Keratinocyte (primary cell): ENCODE data around the gene KCNJ16. TPM values are rescaled to one million over a fixed set of nuclear protein-coding genes. Genes with fewer than 3 reads are reported as not detected.

Experiments
- DNase-seq: peaks from one replicate; pipeline ENCODE4 v3.0.0-alpha.2; 2011; ENCODE audit warnings: low read depth, missing footprints, low spot score
- FAIRE-seq: peaks from 2 replicates; lab custom pipeline; 2011; peaks lifted over from hg19 to GRCh38; lab: Jason Lieb, UNC
- H2AFZ ChIP-seq: 2 replicates; pipeline ENCODE4 v1.6.0; 2012; ENCODE audit warnings: low read length, control low read depth, inconsistent platforms; ENCODE audit not compliant: control insufficient read depth
- H3K27ac ChIP-seq: 2 replicates; pipeline ENCODE4 v1.5.1; 2011; ENCODE audit warnings: low read length; ENCODE audit not compliant: control insufficient read depth, insufficient read depth
- H3K27me3 ChIP-seq: 3 replicates; pipeline ENCODE4 v1.6.0; 2011; ENCODE audit warnings: low read length; ENCODE audit not compliant: control insufficient read depth, insufficient read depth; ENCODE audit errors: extremely low read depth
- H3K36me3 ChIP-seq, 2 experiments: 2 replicates in 1 of 2; 3 replicates in 1 of 2; pipeline ENCODE4 v1.5.1; 2011; ENCODE audit warnings: low read length in 2 of 2, mild to moderate bottlenecking in 1 of 2; ENCODE audit not compliant: control insufficient read depth in 2 of 2, insufficient read depth in 2 of 2; ENCODE audit errors: extremely low read depth in 1 of 2
- H3K4me1 ChIP-seq: 3 replicates; pipeline ENCODE4 v1.5.1; 2011; ENCODE audit warnings: low read length; ENCODE audit not compliant: control insufficient read depth, insufficient read depth; ENCODE audit errors: extremely low read depth
- H3K4me2 ChIP-seq: 3 replicates; pipeline ENCODE4 v1.6.0; 2011; ENCODE audit warnings: low read depth, low read length; ENCODE audit not compliant: control insufficient read depth, insufficient read depth; ENCODE audit errors: extremely low read depth
- H3K4me3 ChIP-seq, 3 experiments: fragments of 200-600 bp in 1 of 3; sonication (generic) in 1 of 3; 2 replicates in 2 of 3; 3 replicates in 1 of 3; pipeline ENCODE4 v1.5.1; 2011 to 2016; ENCODE audit warnings: low read length in 3 of 3, mild to moderate bottlenecking in 3 of 3, control low read depth in 2 of 3, inconsistent platforms in 1 of 3, low read depth in 1 of 3, mixed read lengths in 1 of 3, mixed run types in 1 of 3, moderate library complexity in 1 of 3; ENCODE audit not compliant: control insufficient read depth in 2 of 3, insufficient read depth in 2 of 3; ENCODE audit errors: extremely low read depth in 1 of 3
- H3K79me2 ChIP-seq: 2 replicates; pipeline ENCODE4 v1.6.0; 2012; ENCODE audit warnings: low read length; ENCODE audit not compliant: control insufficient read depth, insufficient read depth
- H3K9ac ChIP-seq: 3 replicates; pipeline ENCODE4 v1.6.0; 2011; ENCODE audit warnings: low read length; ENCODE audit not compliant: control insufficient read depth, insufficient read depth; ENCODE audit errors: extremely low read depth
- H3K9me1 ChIP-seq: 3 replicates; pipeline ENCODE4 v1.6.0; 2011; ENCODE audit warnings: low read length; ENCODE audit not compliant: control insufficient read depth, insufficient read depth; ENCODE audit errors: extremely low read depth
- H3K9me3 ChIP-seq: 2 replicates; pipeline ENCODE4 v1.5.1; 2012; ENCODE audit warnings: low read depth, low read length; ENCODE audit not compliant: control insufficient read depth
- H4K20me1 ChIP-seq: 3 replicates; pipeline ENCODE4 v1.6.0; 2011; ENCODE audit warnings: low read length; ENCODE audit not compliant: control insufficient read depth, insufficient read depth; ENCODE audit errors: extremely low read depth
- CTCF ChIP-seq, 3 experiments: IDR thresholded peaks in 1 of 3; conservative IDR thresholded peaks in 1 of 3; optimal IDR thresholded peaks in 1 of 3; 2 replicates in 2 of 3; 3 replicates in 1 of 3; pipeline versions ENCODE3 to v1.5.1; 2011; ENCODE audit warnings: low read length in 3 of 3, mild to moderate bottlenecking in 3 of 3, moderate library complexity in 2 of 3, control low read depth in 1 of 3, inconsistent platforms in 1 of 3; ENCODE audit not compliant: insufficient read depth in 2 of 3; ENCODE audit errors: extremely low read depth in 1 of 3
- EZH2 ChIP-seq: IDR thresholded peaks from one replicate; pipeline ENCODE4 v1.6.1; 2012; ENCODE audit warnings: inconsistent platforms, mild to moderate bottlenecking, low read length, moderate library complexity
- dilution Hi-C: fragments of 300-500 bp; cut with MboI; formaldehyde crosslinking; loops from one replicate; pipeline ENCODE4 v1.7.0; 2020; ENCODE audit warnings: low sequenced_read_pairs; ENCODE audit not compliant: extremely low pct_ligation_motif_present
- polyA plus RNA-seq, 5 experiments: library from polyadenylated mRNA; depleted of rRNA in 3 of 5; stranded (reverse) in 3 of 5; stranded (forward) in 1 of 5; unstranded in 1 of 5; fragments of >200 nt; gene quantifications; 1 replicate in 1 of 5; 2 replicates in 3 of 5; 3 replicates in 1 of 5; pipeline versions ENCODE4 v1.2.1 to v1.2.3, GENCODE V29; 2011 to 2012; ENCODE audit warnings: missing spikeins in 2 of 5, low read depth in 1 of 5, low replicate concordance in 1 of 5

The KCNJ16 gene
- polyA plus RNA-seq, 1 donor (not counting 4 experiments of a cell fraction or from before 2014, with no cell fraction given), result not detected

DNA sequence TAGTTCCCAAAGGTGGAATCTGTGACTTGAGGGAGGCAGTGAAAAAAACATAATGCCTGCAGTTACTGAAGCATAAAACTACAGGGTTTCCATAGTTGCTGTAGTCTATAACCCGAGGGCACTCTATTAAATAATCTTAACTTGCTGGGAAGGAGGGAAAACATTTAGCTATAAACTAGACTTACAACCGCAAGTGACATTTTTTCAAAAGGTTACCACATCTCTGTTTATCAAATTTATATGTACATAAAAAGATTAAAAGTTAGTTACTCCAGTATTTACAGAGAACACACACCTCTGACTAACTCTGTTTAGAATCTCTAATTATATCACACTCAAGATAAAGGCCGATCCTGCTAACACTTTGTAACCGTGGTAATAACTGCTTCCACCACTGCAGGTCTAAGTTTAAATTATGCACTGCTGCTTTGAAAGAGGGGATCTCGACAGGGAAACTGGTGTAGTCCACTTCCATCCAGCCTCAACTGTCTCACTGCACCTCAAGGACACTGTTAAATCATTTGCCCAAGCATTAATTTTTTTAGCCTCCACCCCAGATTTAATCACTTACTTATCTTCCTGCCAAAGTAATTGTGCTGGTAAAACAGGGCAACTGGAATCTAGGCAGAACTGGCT, 14.6 kb downstream of the KCNJ16 start:
- dilution Hi-C loops, result no loop called here
- DNase-seq (no peak), FAIRE-seq (no peak)
- Histone ChIP-seq H3K79me2 (no peaks in the 10 kb centered on the region), H3K9me1 (no peaks in the 10 kb centered on the region), H3K36me3 (no peaks in the 10 kb centered on the region), H2AFZ (no peak overlapping the region), H3K4me3 (no peak overlapping the region), H3K27me3 (no peaks in the 10 kb centered on the region), H4K20me1 (no peaks in the 10 kb centered on the region), H3K4me1 (no peaks in the 10 kb centered on the region), H3K9ac (no peak overlapping the region), H3K9me3 (no peaks in the 10 kb centered on the region), H3K4me2 (no peak overlapping the region), H3K27ac (no peak overlapping the region)
- no peak for TF ChIP-seq CTCF (optimal IDR thresholded peaks at IDR 0.05 in 1 of 3, IDR thresholded peaks at IDR 0.05 in 1 of 3, conservative IDR thresholded peaks at IDR 0.05 in 1 of 3; ENCODE audit: extremely low read depth in 1 of 3, insufficient read depth in 2 of 3, low read length in 3 of 3)
- no peak for TF ChIP-seq EZH2

DNA sequence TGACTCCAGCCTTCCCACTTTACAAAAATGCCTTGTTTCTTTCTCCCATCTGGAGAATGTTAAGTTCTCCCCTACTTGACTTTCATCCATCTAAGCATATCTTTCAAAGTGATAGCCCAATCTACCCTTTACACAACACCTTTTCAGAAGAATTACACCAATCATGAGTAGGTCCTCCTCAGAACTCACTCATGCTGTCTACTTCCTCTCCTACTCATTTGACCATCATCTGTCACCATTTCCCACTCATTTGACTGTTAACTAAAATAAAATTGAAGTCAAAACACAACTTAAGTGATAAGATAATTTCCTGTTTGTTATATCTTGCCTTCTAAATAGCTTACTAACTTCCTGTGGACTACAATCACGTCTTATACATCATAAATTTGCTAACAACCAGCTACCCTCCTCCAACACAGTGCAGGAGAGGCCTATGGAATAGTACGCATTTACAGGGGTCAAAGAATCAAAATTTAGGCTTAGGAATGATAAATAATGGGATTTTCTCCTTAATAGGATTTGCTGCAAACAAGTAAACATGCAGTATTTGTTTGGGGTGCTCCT, 16.1 kb downstream of the KCNJ16 start:
- H3K27me3 ChIP-seq, result no peaks in the 10 kb centered on the region
- H3K79me2 ChIP-seq, result no peaks in the 10 kb centered on the region
- DNase-seq (no peak), FAIRE-seq (no peak)
- H4K20me1 ChIP-seq, result no peaks in the 10 kb centered on the region
- no peaks in the 10 kb centered on the region for H3K4me1 ChIP-seq
- no peak for TF ChIP-seq CTCF (optimal IDR thresholded peaks at IDR 0.05 in 1 of 3, IDR thresholded peaks at IDR 0.05 in 1 of 3, conservative IDR thresholded peaks at IDR 0.05 in 1 of 3; ENCODE audit: extremely low read depth in 1 of 3, insufficient read depth in 2 of 3, low read length in 3 of 3)
- TF ChIP-seq EZH2, result no peak
- no peak overlapping the region for H3K27ac ChIP-seq
- no peaks in the 10 kb centered on the region for H3K9me3 ChIP-seq
- no peak overlapping the region for H3K4me3 ChIP-seq
- no peak overlapping the region for H2AFZ ChIP-seq
- no peak overlapping the region for H3K9ac ChIP-seq
- no peak overlapping the region for H3K4me2 ChIP-seq
- dilution Hi-C loops, result no loop called here
- H3K36me3 ChIP-seq, result no peaks in the 10 kb centered on the region
- no peaks in the 10 kb centered on the region for H3K9me1 ChIP-seq
